HepG2 (cell line): ENCODE measurements around the gene DCAF7. TPM values are rescaled to one million over a fixed set of nuclear protein-coding genes. Genes with fewer than 3 reads are reported as not detected.
A peak's percentile ranks its signal among the peaks of the same experiment; 100 is the strongest.

ENCODE experiments used
- BRCA1 ChIP-seq: sonication (generic); formaldehyde crosslinking; IDR thresholded peaks from 2 replicates; pipeline ENCODE4 v1.4.0; 2020; ENCODE audit warnings: missing genetic modification reagents
- CREM ChIP-seq, 2 experiments: sonication (generic) in 1 of 2; formaldehyde crosslinking in 1 of 2; IDR thresholded peaks; 2 replicates each; pipeline versions ENCODE4 v1.4.0 to v1.6.1; 2016 to 2020; ENCODE audit warnings: antibody characterized with exemption in 1 of 2, mild to moderate bottlenecking in 1 of 2, missing genetic modification reagents in 1 of 2
- DBP ChIP-seq: sonication (generic); formaldehyde crosslinking; IDR thresholded peaks from 2 replicates; pipeline ENCODE4 v1.4.0; 2020; ENCODE audit warnings: missing genetic modification reagents; ENCODE audit errors: not compliant biosample characterization
- FOXJ3 ChIP-seq: sonication (generic); formaldehyde crosslinking; IDR thresholded peaks from 2 replicates; pipeline ENCODE4 v1.4.0; 2020; ENCODE audit warnings: missing genetic modification reagents, mild to moderate bottlenecking, borderline replicate concordance
- HMGXB4 ChIP-seq, 2 experiments: sonication (generic) in 1 of 2; formaldehyde crosslinking in 1 of 2; IDR thresholded peaks; 2 replicates each; pipeline versions ENCODE4 v1.4.0 to v1.6.1; 2018 to 2020; ENCODE audit warnings: missing genetic modification reagents in 2 of 2, borderline replicate concordance in 1 of 2, low read depth in 1 of 2, mild to moderate bottlenecking in 1 of 2, missing biosample characterization in 1 of 2
- HNRNPK ChIP-seq: fragments of 200-400 bp; formaldehyde crosslinking; IDR thresholded peaks from 2 replicates; pipeline ENCODE4 v1.6.1; 2018; ENCODE audit warnings: low read length, low read depth, moderate library complexity, mild to moderate bottlenecking; ENCODE audit not compliant: poor library complexity, severe bottlenecking
- HOXA7 ChIP-seq: sonication (generic); formaldehyde crosslinking; IDR thresholded peaks from 2 replicates; pipeline ENCODE4 v1.8.1; 2022; ENCODE audit warnings: mild to moderate bottlenecking, missing genetic modification reagents, moderate library complexity
- MIXL1 ChIP-seq: IDR thresholded peaks from 2 replicates; pipeline ENCODE4 v1.6.1; 2016
- MNT ChIP-seq: fragments of 450-650 bp; IDR thresholded peaks from 2 replicates; pipeline ENCODE4 v1.6.1; 2016
- NCOA5 ChIP-seq: sonication (generic); formaldehyde crosslinking; IDR thresholded peaks from 2 replicates; pipeline ENCODE4 v1.4.0; 2020; ENCODE audit warnings: missing genetic modification reagents
- SALL2 ChIP-seq: sonication (generic); formaldehyde crosslinking; IDR thresholded peaks from 2 replicates; pipeline ENCODE4 v1.8.1; 2023; ENCODE audit warnings: mild to moderate bottlenecking, missing genetic modification reagents, inconsistent platforms
- TBX3 ChIP-seq: fragments of 450-650 bp; IDR thresholded peaks from 2 replicates; pipeline ENCODE4 v1.6.1; 2017; ENCODE audit warnings: antibody characterized with exemption, mild to moderate bottlenecking, inconsistent platforms, borderline replicate concordance
- YY1 ChIP-seq: IDR thresholded peaks from 2 replicates; pipeline ENCODE4 v1.6.1; 2011; ENCODE audit warnings: low read length, low read depth, moderate library complexity, mild to moderate bottlenecking; ENCODE audit not compliant: insufficient read depth, insufficient replicate concordance
- ZNF280D ChIP-seq: sonication (generic); formaldehyde crosslinking; IDR thresholded peaks from 2 replicates; pipeline ENCODE4 v1.5.1; 2020; ENCODE audit warnings: mild to moderate bottlenecking, missing genetic modification reagents
- ZNF282 ChIP-seq: fragments of 450-650 bp; IDR thresholded peaks from 2 replicates; pipeline ENCODE4 v1.6.1; 2018; ENCODE audit not compliant: partially characterized antibody
- ZNF431 ChIP-seq: sonication (generic); formaldehyde crosslinking; IDR thresholded peaks from 2 replicates; pipeline ENCODE4 v1.9.0; 2022; ENCODE audit warnings: missing genetic modification reagents, low read depth, mild to moderate bottlenecking, borderline replicate concordance
- ZNF546 ChIP-seq: sonication (generic); formaldehyde crosslinking; conservative IDR thresholded peaks from 2 replicates; pipeline ENCODE4 v1.8.1; 2023; ENCODE audit warnings: mild to moderate bottlenecking, missing genetic modification reagents
- ZNF567 ChIP-seq: sonication (generic); formaldehyde crosslinking; IDR thresholded peaks from 2 replicates; pipeline ENCODE4 v1.8.1; 2023; ENCODE audit warnings: mild to moderate bottlenecking, missing genetic modification reagents, borderline replicate concordance
- ZNF572 ChIP-seq: sonication (generic); formaldehyde crosslinking; IDR thresholded peaks from 2 replicates; pipeline ENCODE4 v1.5.1; 2020; ENCODE audit warnings: mild to moderate bottlenecking, missing genetic modification reagents
- polyA plus RNA-seq, 8 experiments: library from polyadenylated mRNA; depleted of rRNA in 3 of 8; stranded (reverse) in 7 of 8; unstranded in 1 of 8; fragments of >200 nt; fragmentation: Illumina TruSeq in 4 of 8; extraction: Trizol in 4 of 8; gene quantifications; 2 replicates each; pipeline versions ENCODE4 v1.2.1 to v1.2.3, GENCODE V29; 2011 to 2016; ENCODE audit warnings: low read depth in 4 of 8, missing spikeins in 1 of 8, mixed read lengths in 1 of 8; ENCODE audit not compliant: insufficient read depth in 1 of 8
- total RNA-seq, 5 experiments: library from RNA; depleted of rRNA; stranded (reverse); fragments of >200 nt; fragmentation: Illumina TruSeq; extraction: Trizol; gene quantifications; 2 replicates each; pipeline ENCODE4 v1.2.3, GENCODE V29; 2016; ENCODE audit warnings: low read depth in 1 of 5

The DCAF7 gene
- total and polyA plus RNA-seq, 2 of the 13 experiments (the other 11 are each of a cell fraction or from before 2014, with no cell fraction given): 55.2 to 73.4 TPM

- TF ChIP-seq ZNF280D (CRISPR knock-in tag) (peak; percentile 37; the same call in 1 of the 2 replicates), HOXA7 (CRISPR knock-in tag) (no peak), TBX3 (no peak), ZNF431 (0 out of 2 replicates have a peak, but pooled peaks have one; percentile 14), ZNF567 (0 out of 2 replicates have a peak, but pooled peaks have one; percentile 55), BRCA1 (CRISPR knock-in tag) (0 out of 2 replicates have a peak, but pooled peaks have one; percentile 6), CREM (IDR thresholded peaks at IDR 0.05) (no peak), CREM (CRISPR knock-in tag; IDR thresholded peaks at IDR 0.05) (no peak), HNRNPK (no peak), MNT (no peak), ZNF546 (CRISPR knock-in tag) (no peak), YY1 (no peak), MIXL1 (CRISPR knock-in tag) (peak; percentile 7; the same call in 1 of the 2 replicates), SALL2 (CRISPR knock-in tag) (no peak), DBP (CRISPR knock-in tag) (no peak), NCOA5 (no peak), ZNF282 (no peak), FOXJ3 (CRISPR knock-in tag) (peak; percentile 2; the same call in 1 of the 2 replicates), ZNF572 (peak; percentile 69; the same call in 1 of the 2 replicates), HMGXB4 (CRISPR knock-in tag; IDR thresholded peaks at IDR 0.05; ENCODE audit: borderline replicate concordance in 1 of 2, low read depth in 1 of 2) (peak in 1 of 2 experiments; percentile 49; a peak in 1 of 4 replicates)
Observed at GRCh38 chr17:63550817-63551639, 751 bp downstream of the DCAF7 start (continued).
